ENCODE results near the gene SARDH.

Gene SARDH, protein sequence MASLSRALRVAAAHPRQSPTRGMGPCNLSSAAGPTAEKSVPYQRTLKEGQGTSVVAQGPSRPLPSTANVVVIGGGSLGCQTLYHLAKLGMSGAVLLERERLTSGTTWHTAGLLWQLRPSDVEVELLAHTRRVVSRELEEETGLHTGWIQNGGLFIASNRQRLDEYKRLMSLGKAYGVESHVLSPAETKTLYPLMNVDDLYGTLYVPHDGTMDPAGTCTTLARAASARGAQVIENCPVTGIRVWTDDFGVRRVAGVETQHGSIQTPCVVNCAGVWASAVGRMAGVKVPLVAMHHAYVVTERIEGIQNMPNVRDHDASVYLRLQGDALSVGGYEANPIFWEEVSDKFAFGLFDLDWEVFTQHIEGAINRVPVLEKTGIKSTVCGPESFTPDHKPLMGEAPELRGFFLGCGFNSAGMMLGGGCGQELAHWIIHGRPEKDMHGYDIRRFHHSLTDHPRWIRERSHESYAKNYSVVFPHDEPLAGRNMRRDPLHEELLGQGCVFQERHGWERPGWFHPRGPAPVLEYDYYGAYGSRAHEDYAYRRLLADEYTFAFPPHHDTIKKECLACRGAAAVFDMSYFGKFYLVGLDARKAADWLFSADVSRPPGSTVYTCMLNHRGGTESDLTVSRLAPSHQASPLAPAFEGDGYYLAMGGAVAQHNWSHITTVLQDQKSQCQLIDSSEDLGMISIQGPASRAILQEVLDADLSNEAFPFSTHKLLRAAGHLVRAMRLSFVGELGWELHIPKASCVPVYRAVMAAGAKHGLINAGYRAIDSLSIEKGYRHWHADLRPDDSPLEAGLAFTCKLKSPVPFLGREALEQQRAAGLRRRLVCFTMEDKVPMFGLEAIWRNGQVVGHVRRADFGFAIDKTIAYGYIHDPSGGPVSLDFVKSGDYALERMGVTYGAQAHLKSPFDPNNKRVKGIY

DNA sequence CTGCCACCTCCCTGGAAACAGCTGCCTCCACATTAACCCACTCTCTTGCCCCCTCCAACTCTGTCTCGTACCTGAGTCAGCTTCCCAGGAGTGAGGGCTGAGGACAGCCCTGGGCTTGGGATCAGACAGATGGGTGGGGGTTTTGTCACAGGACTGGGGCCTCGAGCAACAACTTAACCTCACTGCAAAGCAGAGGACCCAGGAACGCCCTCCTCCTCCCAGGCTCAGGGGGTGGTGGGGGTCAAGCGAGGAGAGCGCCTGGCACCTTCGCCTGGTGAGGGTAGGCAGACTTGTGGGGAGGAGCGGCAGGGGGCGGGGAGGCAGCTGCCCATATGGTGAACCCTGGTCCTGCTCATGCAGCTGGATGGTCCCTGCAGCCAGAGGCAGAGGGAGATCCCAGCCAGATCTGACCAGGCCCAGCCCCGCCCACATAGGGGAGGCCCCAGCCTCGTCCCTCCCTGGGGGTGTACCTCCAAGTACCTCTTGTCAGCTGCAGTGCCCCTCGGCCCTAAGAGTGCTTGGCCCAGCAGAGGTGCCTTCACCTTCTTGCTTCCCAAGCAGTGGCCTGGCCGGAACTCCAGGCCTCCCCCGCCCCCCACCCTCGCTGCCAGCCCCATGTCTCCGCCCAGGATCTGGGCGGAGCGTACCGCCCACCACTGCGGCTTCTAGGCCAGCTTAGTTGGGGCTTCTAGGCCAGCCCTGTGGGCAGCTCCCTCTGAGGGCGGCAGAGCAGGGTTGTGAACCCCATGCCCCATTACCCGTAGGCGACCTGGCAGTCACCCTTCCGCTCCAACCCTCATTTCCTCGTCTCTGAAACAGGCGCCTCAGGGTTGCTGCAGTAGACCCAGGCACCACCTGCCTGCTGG, at the start of gene SARDH:
Gene SARDH, minus strand, starts transcription at position 579 of the 866 bp plus-strand sequence. CDS start 4,179 bp downstream, outside the sequence.
- H3K36me3 ChIP-seq (ENCODE audit: control insufficient read depth, low read length): no peaks in the 10 kb centered on the region

DNA sequence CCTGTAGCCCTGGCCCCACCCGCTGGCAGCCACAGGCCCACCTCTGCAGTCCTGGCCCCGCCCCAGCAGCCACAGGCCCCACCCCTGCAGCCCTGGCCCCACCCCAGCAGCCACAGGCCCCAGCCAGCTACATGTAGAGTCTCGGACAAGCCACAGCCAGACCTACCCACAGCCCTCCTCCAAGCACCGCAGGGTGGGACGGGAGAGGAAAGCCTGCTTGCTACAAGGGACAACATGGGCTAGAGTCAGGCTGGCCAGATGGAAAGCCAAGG, 49.5 kb upstream of the SARDH start:
- Histone ChIP-seq H3K27me3 (ENCODE audit: control insufficient read depth, low read length) (no peaks in the 10 kb centered on the region), H3K9me3 (ENCODE audit: control insufficient read depth, insufficient read depth, low read length) (no peaks in the 10 kb centered on the region), H3K79me2 (ENCODE audit: control insufficient read depth, low read length) (no peaks in the 10 kb centered on the region), H4K20me1 (ENCODE audit: control insufficient read depth, insufficient read depth, low read depth, low read length) (no peaks in the 10 kb centered on the region), H3K4me2 (ENCODE audit: low read length) (peak overlapping the region; percentile 85), H3K36me3 (ENCODE audit: control insufficient read depth, low read length) (peaks cover 17% of the 10 kb centered on the region), H3F3A (ENCODE audit: control insufficient read depth, insufficient read depth) (peaks cover 3% of the 10 kb centered on the region), H3K27ac (ENCODE audit: low read depth, low read length) (no peak overlapping the region), H3K9me2 (replicated peaks; ENCODE audit: control insufficient read depth, low read length) (no peaks in the 10 kb centered on the region), H3K4me3 (ENCODE audit: low read length) (peak overlapping the region; percentile 61), H3K4me1 (ENCODE audit: control insufficient read depth, low read length) (peaks cover 52% of the 10 kb centered on the region)
- TF ChIP-seq, protein P1, sequence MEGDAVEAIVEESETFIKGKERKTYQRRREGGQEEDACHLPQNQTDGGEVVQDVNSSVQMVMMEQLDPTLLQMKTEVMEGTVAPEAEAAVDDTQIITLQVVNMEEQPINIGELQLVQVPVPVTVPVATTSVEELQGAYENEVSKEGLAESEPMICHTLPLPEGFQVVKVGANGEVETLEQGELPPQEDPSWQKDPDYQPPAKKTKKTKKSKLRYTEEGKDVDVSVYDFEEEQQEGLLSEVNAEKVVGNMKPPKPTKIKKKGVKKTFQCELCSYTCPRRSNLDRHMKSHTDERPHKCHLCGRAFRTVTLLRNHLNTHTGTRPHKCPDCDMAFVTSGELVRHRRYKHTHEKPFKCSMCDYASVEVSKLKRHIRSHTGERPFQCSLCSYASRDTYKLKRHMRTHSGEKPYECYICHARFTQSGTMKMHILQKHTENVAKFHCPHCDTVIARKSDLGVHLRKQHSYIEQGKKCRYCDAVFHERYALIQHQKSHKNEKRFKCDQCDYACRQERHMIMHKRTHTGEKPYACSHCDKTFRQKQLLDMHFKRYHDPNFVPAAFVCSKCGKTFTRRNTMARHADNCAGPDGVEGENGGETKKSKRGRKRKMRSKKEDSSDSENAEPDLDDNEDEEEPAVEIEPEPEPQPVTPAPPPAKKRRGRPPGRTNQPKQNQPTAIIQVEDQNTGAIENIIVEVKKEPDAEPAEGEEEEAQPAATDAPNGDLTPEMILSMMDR (IDR thresholded peaks at IDR 0.05; ENCODE audit: low read depth, low read length, poor library complexity, severe bottlenecking): no peak
- TF ChIP-seq EZH2phosphoT487 (IDR thresholded peaks at IDR 0.05; ENCODE audit: borderline replicate concordance, low read length): no peak

More for the DNA sequence above, at the start of gene SARDH:
- Histone ChIP-seq H4K20me1 (ENCODE audit: control insufficient read depth, insufficient read depth, low read depth, low read length) (0 out of 2 replicates have a peak, but pooled peaks cover 3% of the 10 kb centered on the region), H3K4me2 (ENCODE audit: low read length) (peak within 1 kb of the TSS; percentile 63), H3K4me1 (ENCODE audit: control insufficient read depth, low read length) (peaks cover 26% of the 10 kb centered on the region), H3K79me2 (ENCODE audit: control insufficient read depth, low read length) (no peaks in the 10 kb centered on the region), H3F3A (ENCODE audit: control insufficient read depth, insufficient read depth) (no peaks in the 10 kb centered on the region), H3K9me2 (replicated peaks; ENCODE audit: control insufficient read depth, low read length) (no peaks in the 10 kb centered on the region), H3K4me3 (ENCODE audit: low read length) (peak within 1 kb of the TSS; percentile 47), H3K27ac (ENCODE audit: low read depth, low read length) (no peak within 1 kb of the TSS), H3K9me3 (ENCODE audit: control insufficient read depth, insufficient read depth, low read length) (no peaks in the 10 kb centered on the region), H3K27me3 (ENCODE audit: control insufficient read depth, low read length) (peaks cover 41% of the 10 kb centered on the region)
- TF ChIP-seq, protein P1 (IDR thresholded peaks at IDR 0.05; ENCODE audit: low read depth, low read length, poor library complexity, severe bottlenecking): no peak
- TF ChIP-seq EZH2phosphoT487 (IDR thresholded peaks at IDR 0.05; ENCODE audit: borderline replicate concordance, low read length): no peak

DNA sequence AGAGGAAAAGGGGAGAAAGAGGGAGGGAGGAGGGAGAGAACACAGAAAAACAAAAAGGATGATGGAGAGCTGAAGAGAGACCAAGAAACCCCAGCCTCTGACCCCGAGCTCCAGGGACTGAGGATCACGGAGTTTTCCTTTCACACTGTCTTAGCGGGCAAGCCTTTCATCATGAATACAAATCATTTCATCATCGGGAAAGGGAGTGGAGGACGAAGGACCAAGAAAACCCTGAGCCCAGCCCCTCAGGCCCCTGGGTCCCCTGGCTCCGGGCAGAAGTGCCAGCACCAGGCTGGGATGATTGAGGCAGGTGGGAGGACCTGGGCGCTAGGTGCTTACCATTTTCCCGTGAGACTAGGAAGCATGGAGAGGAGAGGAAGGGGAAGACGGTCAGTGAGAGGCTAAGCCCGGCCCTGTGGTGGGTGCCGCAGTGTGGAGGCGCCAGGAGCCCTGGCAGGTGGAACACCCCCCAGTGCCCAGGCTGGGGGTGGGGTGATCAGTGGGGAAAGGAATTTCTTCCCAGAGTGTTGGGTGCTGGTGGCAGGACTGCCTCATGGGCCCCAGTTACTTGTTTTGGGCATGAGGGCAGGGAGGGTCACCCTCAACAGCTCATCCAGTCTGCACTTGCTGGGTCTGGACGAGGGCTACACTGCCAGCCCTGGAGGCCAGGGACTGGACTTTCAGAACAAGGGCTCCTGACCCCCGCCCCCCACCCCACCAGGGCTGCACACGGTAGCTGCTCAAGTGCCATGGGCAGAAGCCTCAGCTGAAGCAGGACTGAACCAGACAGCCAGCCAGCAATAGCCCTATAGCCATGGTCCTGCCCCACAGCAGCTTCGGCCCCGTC, 49.0 kb upstream of the SARDH start:
- Histone ChIP-seq H3K9me2 (replicated peaks; ENCODE audit: control insufficient read depth, low read length) (no peaks in the 10 kb centered on the region), H3F3A (ENCODE audit: control insufficient read depth, insufficient read depth) (peaks cover 6% of the 10 kb centered on the region), H4K20me1 (ENCODE audit: control insufficient read depth, insufficient read depth, low read depth, low read length) (no peaks in the 10 kb centered on the region), H3K36me3 (ENCODE audit: control insufficient read depth, low read length) (peaks cover 16% of the 10 kb centered on the region), H3K4me2 (ENCODE audit: low read length) (peak overlapping the region; percentile 85), H3K4me3 (ENCODE audit: low read length) (peak overlapping the region; percentile 61), H3K9me3 (ENCODE audit: control insufficient read depth, insufficient read depth, low read length) (no peaks in the 10 kb centered on the region), H3K4me1 (ENCODE audit: control insufficient read depth, low read length) (peaks cover 57% of the 10 kb centered on the region), H3K79me2 (ENCODE audit: control insufficient read depth, low read length) (no peaks in the 10 kb centered on the region), H3K27ac (ENCODE audit: low read depth, low read length) (peak overlapping the region; percentile 78), H3K27me3 (ENCODE audit: control insufficient read depth, low read length) (no peaks in the 10 kb centered on the region)
- TF ChIP-seq, protein P1 (IDR thresholded peaks at IDR 0.05; ENCODE audit: low read depth, low read length, poor library complexity, severe bottlenecking): no peak
- no peak for TF ChIP-seq EZH2phosphoT487 (IDR thresholded peaks at IDR 0.05; ENCODE audit: borderline replicate concordance, low read length)
